Suprapubic skin (tissue), 4 donors: ENCODE results near the gene FRMD4A. TPM values are rescaled to one million over a fixed set of nuclear protein-coding genes. Genes with fewer than 3 reads are reported as not detected.

Source experiments
- DNase-seq, 2 donors: peaks; one replicate each; pipeline ENCODE4 v3.0.0-alpha.2; 2019; ENCODE audit warnings: low spot score in 2 of 2
- H3K27ac ChIP-seq: fragments of 200-600 bp; sonication (generic); one replicate; pipeline ENCODE4 v1.5.1; 2019
- H3K27me3 ChIP-seq: fragments of 200-600 bp; sonication (generic); one replicate; pipeline ENCODE4 v1.5.1; 2019
- H3K36me3 ChIP-seq: fragments of 200-600 bp; sonication (generic); one replicate; pipeline ENCODE4 v1.5.1; 2019
- H3K4me1 ChIP-seq: fragments of 200-600 bp; sonication (generic); one replicate; pipeline ENCODE4 v1.5.1; 2019
- H3K4me3 ChIP-seq: fragments of 200-600 bp; sonication (generic); one replicate; pipeline ENCODE4 v1.5.1; 2019; ENCODE audit warnings: mild to moderate bottlenecking
- H3K9me3 ChIP-seq: fragments of 200-600 bp; sonication (generic); one replicate; pipeline ENCODE4 v1.5.1; 2019
- EP300 ChIP-seq: sonication (generic); formaldehyde crosslinking; IDR thresholded peaks from one replicate; pipeline ENCODE4 v1.6.1; 2017; ENCODE audit warnings: antibody characterized with exemption
- POLR2A ChIP-seq, 2 donors: fragments of 450-650 bp; IDR thresholded peaks; one replicate each; pipeline ENCODE4 v1.6.1; 2017; ENCODE audit warnings: antibody characterized with exemption in 2 of 2, mild to moderate bottlenecking in 2 of 2, moderate library complexity in 2 of 2
- POLR2AphosphoS5 ChIP-seq, 3 donors: sonication (generic); formaldehyde crosslinking; IDR thresholded peaks; one replicate each; pipeline ENCODE4 v1.6.1; 2017; ENCODE audit warnings: antibody characterized with exemption in 3 of 3
- WGBS: methylation state at CpG from one replicate; pipeline ENCODE4 v1.1.5; 2018; 5-methylcytosine and 5-hydroxymethylcytosine counted together
- total RNA-seq, 4 donors: library from RNA; depleted of rRNA; stranded (reverse); fragments of >200 nt; gene quantifications; one replicate each; pipeline ENCODE4 v1.1.0, GENCODE V29; 2016
- TF ChIP-seq, protein P1 (sequence below), 2 donors: fragments of 200-600 bp in 1 of 2; fragments of 450-650 bp in 1 of 2; sonication (generic) in 1 of 2; IDR thresholded peaks; one replicate each; pipeline ENCODE4 v1.5.1; 2016 to 2019; ENCODE audit warnings: antibody characterized with exemption in 2 of 2, mild to moderate bottlenecking in 1 of 2, moderate library complexity in 1 of 2

Gene FRMD4A
- total RNA-seq, 4 donors from 2014 or later: 27.4 to 86.3 (median 58.0) TPM

DNA sequence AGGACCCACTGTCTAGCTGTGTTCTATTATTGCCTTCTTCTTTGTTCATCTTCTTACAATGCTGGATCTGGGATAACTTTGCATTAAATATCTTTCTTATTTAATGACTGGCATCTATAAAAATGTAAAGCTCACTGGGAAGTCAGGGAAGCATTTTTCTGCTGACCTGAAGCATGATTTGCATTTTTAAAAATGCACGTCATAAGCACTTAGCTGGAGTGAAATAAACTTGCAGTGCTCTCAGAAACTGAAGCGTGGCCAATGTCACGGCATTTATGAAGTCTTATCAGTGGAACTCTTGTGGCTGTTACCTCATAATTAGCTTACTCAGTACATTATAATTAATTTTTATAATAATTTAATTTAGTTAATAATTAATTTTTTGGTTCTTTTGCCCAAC lies 59.1 kb downstream of the FRMD4A start:
- H3K4me3 ChIP-seq: no peak overlapping the region
- H3K4me1 ChIP-seq: no peaks in the 10 kb centered on the region
- no peak for DNase-seq
- H3K36me3 ChIP-seq: no peaks in the 10 kb centered on the region
- WGBS: 91% methylated on average over 3 of the region's 3 CpGs
- H3K27me3 ChIP-seq: no peaks in the 10 kb centered on the region
- TF ChIP-seq POLR2AphosphoS5 (IDR thresholded peaks at IDR 0.05) (no peak), EP300 (no peak), POLR2A (IDR thresholded peaks at IDR 0.05) (no peak)
- TF ChIP-seq, protein P1, sequence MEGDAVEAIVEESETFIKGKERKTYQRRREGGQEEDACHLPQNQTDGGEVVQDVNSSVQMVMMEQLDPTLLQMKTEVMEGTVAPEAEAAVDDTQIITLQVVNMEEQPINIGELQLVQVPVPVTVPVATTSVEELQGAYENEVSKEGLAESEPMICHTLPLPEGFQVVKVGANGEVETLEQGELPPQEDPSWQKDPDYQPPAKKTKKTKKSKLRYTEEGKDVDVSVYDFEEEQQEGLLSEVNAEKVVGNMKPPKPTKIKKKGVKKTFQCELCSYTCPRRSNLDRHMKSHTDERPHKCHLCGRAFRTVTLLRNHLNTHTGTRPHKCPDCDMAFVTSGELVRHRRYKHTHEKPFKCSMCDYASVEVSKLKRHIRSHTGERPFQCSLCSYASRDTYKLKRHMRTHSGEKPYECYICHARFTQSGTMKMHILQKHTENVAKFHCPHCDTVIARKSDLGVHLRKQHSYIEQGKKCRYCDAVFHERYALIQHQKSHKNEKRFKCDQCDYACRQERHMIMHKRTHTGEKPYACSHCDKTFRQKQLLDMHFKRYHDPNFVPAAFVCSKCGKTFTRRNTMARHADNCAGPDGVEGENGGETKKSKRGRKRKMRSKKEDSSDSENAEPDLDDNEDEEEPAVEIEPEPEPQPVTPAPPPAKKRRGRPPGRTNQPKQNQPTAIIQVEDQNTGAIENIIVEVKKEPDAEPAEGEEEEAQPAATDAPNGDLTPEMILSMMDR (IDR thresholded peaks at IDR 0.05): no peak
- H3K9me3 ChIP-seq: no peaks in the 10 kb centered on the region
- H3K27ac ChIP-seq: no peak overlapping the region

DNA sequence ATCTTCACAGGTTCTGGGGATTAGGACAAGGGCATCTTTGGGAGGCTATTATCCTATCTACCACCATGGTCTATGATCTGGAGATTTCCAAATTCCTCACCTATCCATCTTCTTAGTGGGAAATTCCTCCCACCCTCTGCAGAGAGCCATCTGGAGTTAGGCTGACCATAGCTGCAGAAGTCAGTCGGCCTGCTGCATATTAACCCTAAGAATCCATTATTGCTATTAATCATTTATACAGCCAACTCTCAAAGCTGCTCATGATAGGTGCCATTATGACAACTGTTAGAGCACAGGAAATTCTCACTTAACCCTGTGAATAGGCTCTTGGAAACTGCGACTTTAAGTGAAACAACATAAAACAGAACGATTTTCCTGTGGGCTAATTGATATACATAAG lies 60.4 kb downstream of the FRMD4A start:
- H3K4me3 ChIP-seq: no peak overlapping the region
- TF ChIP-seq POLR2AphosphoS5 (IDR thresholded peaks at IDR 0.05): no peak
- no peak for TF ChIP-seq EP300
- no peak for TF ChIP-seq POLR2A (IDR thresholded peaks at IDR 0.05)
- TF ChIP-seq, protein P1 (IDR thresholded peaks at IDR 0.05): no peak
- no peak overlapping the region for H3K27ac ChIP-seq
- 83% methylated on average over 3 of the region's 3 CpGs for WGBS
- H3K9me3 ChIP-seq: no peaks in the 10 kb centered on the region
- H3K27me3 ChIP-seq: no peaks in the 10 kb centered on the region
- H3K4me1 ChIP-seq: no peaks in the 10 kb centered on the region
- H3K36me3 ChIP-seq: no peaks in the 10 kb centered on the region
- no peak for DNase-seq

DNA sequence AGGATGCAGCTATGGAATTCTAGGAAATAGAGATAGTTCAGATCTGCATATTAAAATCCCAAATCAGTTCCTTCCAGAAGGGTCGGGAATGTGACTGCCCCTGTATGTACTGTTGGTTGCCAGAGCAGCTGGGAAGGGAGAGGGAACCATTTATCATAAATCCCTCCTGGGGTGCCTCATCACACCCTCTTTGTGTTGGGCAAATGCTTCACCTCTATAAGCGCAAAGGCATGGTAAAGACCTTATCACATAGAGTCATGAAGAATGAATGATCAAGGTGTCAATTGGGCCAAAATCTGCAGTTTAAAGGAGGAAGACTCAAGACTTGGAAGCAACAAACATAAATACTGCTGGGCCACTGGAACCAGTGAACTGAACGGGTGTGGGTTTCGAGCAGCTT lies 65.0 kb downstream of the FRMD4A start:
- TF ChIP-seq, protein P1 (IDR thresholded peaks at IDR 0.05): no peak
- TF ChIP-seq POLR2A (IDR thresholded peaks at IDR 0.05) (no peak), POLR2AphosphoS5 (IDR thresholded peaks at IDR 0.05) (no peak), EP300 (no peak)
- H3K27ac ChIP-seq: no peak overlapping the region
- DNase-seq: no peak
- H3K4me3 ChIP-seq: no peak overlapping the region
- H3K9me3 ChIP-seq: no peaks in the 10 kb centered on the region
- WGBS: 76% methylated on average over 4 of the region's 4 CpGs
- no peaks in the 10 kb centered on the region for H3K4me1 ChIP-seq
- peaks cover 3% of the 10 kb centered on the region for H3K27me3 ChIP-seq
- H3K36me3 ChIP-seq: no peaks in the 10 kb centered on the region

DNA sequence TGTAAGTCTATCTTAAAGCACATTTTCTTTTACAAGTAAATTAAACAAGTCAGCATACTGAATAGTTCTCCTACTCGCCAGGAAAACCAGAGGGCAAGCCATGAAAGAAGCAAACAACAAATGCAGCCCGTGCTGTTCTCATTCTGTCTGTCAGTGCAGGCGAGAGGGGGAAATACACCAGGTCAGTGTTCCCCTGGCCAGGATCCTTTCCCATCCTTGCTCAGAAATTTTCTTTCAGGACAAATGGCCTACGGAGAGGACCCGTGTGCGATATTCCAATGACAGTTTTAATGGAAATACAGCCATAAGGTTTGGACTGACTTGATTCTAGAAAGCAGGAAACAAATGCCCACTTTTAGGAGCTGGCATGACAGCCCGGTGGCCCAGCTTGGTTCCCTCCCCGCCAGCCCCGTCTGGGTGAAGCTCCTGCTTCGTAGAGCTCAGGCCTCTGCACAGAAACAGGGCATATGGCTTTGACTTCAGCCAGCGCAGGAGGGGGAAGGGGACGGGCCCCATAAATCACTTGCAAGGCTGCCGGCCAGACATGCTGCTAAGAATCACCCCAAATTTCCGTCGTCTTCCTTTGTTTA lies 67.8 kb downstream of the FRMD4A start:
- Histone ChIP-seq H3K4me1 (no peaks in the 10 kb centered on the region), H3K4me3 (no peak overlapping the region), H3K36me3 (no peaks in the 10 kb centered on the region), H3K9me3 (no peaks in the 10 kb centered on the region), H3K27ac (no peak overlapping the region), H3K27me3 (peaks cover 3% of the 10 kb centered on the region)
- DNase-seq: no peak
- WGBS: 58% methylated on average over 15 of the region's 15 CpGs
- TF ChIP-seq POLR2AphosphoS5 (IDR thresholded peaks at IDR 0.05) (no peak), EP300 (no peak)
- TF ChIP-seq, protein P1 (IDR thresholded peaks at IDR 0.05): no peak

DNA sequence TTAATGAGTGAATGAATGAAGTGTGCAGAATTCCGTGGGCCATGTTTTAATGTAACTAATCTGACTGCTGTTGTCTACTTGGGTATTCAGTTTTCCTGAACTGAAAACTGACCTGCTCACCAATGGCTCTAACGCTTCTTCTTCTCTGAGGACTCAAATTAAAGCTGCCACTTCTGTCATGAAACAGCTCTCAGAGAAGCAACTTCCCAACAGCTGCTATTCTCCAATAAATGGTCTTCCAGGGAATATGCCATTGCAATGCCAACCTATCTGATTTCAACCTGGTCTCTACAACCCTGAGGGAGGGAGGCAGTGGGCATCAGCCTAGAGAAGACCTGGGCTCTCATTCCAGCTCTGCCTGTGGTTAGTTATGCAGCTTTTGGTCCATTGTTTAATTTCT lies 69.4 kb downstream of the FRMD4A start:
- no peak for DNase-seq
- TF ChIP-seq POLR2A (IDR thresholded peaks at IDR 0.05): no peak
- TF ChIP-seq EP300: no peak
- H3K4me1 ChIP-seq: no peaks in the 10 kb centered on the region
- H3K9me3 ChIP-seq: no peaks in the 10 kb centered on the region
- no peak overlapping the region for H3K4me3 ChIP-seq
- no peaks in the 10 kb centered on the region for H3K36me3 ChIP-seq
- H3K27me3 ChIP-seq: peaks cover 3% of the 10 kb centered on the region
- 63% methylated on average over 2 of the region's 2 CpGs for WGBS
- no peak overlapping the region for H3K27ac ChIP-seq
